DND-41 (cell line): Measurements from ENCODE around the gene RASGRF1.

Experiments used
- CTCF ChIP-seq: IDR thresholded peaks from 2 replicates; pipeline ENCODE4 v1.5.1; 2012; ENCODE audit warnings: borderline replicate concordance, low read length, moderate library complexity, mild to moderate bottlenecking; ENCODE audit not compliant: poor library complexity, severe bottlenecking; ENCODE audit errors: extremely low read depth
- EZH2 ChIP-seq: IDR thresholded peaks from 3 replicates; pipeline ENCODE4 v1.6.1; 2012; ENCODE audit warnings: borderline replicate concordance, low read depth, mild to moderate bottlenecking, moderate library complexity, low read length, inconsistent platforms; ENCODE audit not compliant: severe bottlenecking

- TF ChIP-seq CTCF (no peak), EZH2 (no peak)
These were observed 151.7 kb downstream of the RASGRF1 start for GRCh38 chr15:78938658-78939488.
